Heart right ventricle (tissue), 16 donors: ENCODE results near the gene CYSTM1. TPM values are rescaled to one million over a fixed set of nuclear protein-coding genes. Genes with fewer than 3 reads are reported as not detected.

Experiments used
- ATAC-seq, 8 donors: fragments of 200-7000 bp; cut with Tn5 transposase; one replicate each; pipeline ENCODE4 v1.9.1; 2020; ENCODE audit warnings: mild to moderate bottlenecking in 8 of 8, moderate library complexity in 8 of 8, moderate number of reproducible peaks in 1 of 8
- DNase-seq, 2 donors: peaks; one replicate each; pipeline ENCODE4 v3.0.0-alpha.2; 2020
- H3K27ac ChIP-seq, 10 donors: fragments of 200-600 bp; sonication (generic) in 2 of 10; one replicate each; pipeline versions ENCODE4 v1.5.0 to v1.8.0; 2020 to 2022; ENCODE audit warnings: mild to moderate bottlenecking in 3 of 10
- H3K27me3 ChIP-seq, 7 donors: fragments of 200-600 bp; one replicate each; pipeline ENCODE4 v1.8.0; 2021 to 2022; ENCODE audit warnings: mild to moderate bottlenecking in 2 of 7
- H3K36me3 ChIP-seq, 9 donors: fragments of 200-600 bp; sonication (generic) in 1 of 9; one replicate each; pipeline versions ENCODE4 v1.5.0 to v1.8.0; 2020 to 2022; ENCODE audit warnings: mild to moderate bottlenecking in 2 of 9
- H3K4me1 ChIP-seq, 9 donors: fragments of 200-600 bp; sonication (generic) in 1 of 9; one replicate each; pipeline versions ENCODE4 v1.5.0 to v1.8.0; 2020 to 2022; ENCODE audit warnings: mild to moderate bottlenecking in 4 of 9
- H3K4me3 ChIP-seq, 10 donors: fragments of 200-600 bp; sonication (generic) in 2 of 10; one replicate each; pipeline versions ENCODE4 v1.5.0 to v1.8.0; 2020 to 2022; ENCODE audit warnings: mild to moderate bottlenecking in 7 of 10, moderate library complexity in 2 of 10
- H3K9me3 ChIP-seq, 11 donors: fragments of 200-600 bp in 10 of 11; sonication (generic) in 2 of 11; one replicate each; pipeline versions ENCODE4 v1.5.0 to v1.8.0; 2013 to 2022; ENCODE audit warnings: mild to moderate bottlenecking in 2 of 11, control low read depth in 1 of 11, moderate library complexity in 1 of 11
- WGBS, 2 donors: extraction: QIAGEN DNeasy Blood & Tissue Kit; methylation state at CpG; one replicate each; pipeline ENCODE4 v1.1.7; 2013; ENCODE audit warnings: inconsistent platforms in 1 of 2; 5-methylcytosine and 5-hydroxymethylcytosine counted together
- intact Hi-C, 10 donors: fragments of 100-400 bp; cut with DNase I; formaldehyde crosslinking; loops; one replicate each; pipeline versions ENCODE4 v1.11.1 to v1.14.2; 2022
- polyA plus RNA-seq, 2 donors: library from polyadenylated mRNA; stranded (reverse); fragments of 200-250 nt; gene quantifications; one replicate each; pipeline ENCODE4 v1.2.3, GENCODE V29; 2013
- total RNA-seq, 10 donors: library from RNA; stranded (reverse); fragmentation: NEBNext Ultra II Directional in 3 of 10; extraction: Animal tissue kit (Norgen Biotek cat#: 25700) in 3 of 10; gene quantifications; one replicate each; pipeline versions ENCODE4 v1.2.1 to v1.2.4, GENCODE V29; 2021 to 2023
- TF ChIP-seq, protein P1 (sequence below), 9 donors: fragments of 200-600 bp; sonication (generic) in 2 of 9; IDR thresholded peaks; one replicate each; pipeline versions ENCODE4 v1.5.0 to v1.8.0; 2021 to 2022; ENCODE audit warnings: antibody characterized with exemption in 9 of 9, mild to moderate bottlenecking in 5 of 9, moderate library complexity in 1 of 9
- donor health status: Arrhythmogenic right ventricular cardiomyopathy.
- donor health status: ischemic (EF 13 %, LVEDD 7.1; RV severe dilation, severe dysfunction).
- donor health status: healthy with polysubstance abuse.
- donor health status: DM: no; HTN: yes; CAD: no.
- donor health status: DM: no; HTN: no; CAD: no.
- donor health status: ischemic (EF 25% LVEDD 6.9; RV normal size, moderate dysfunction).
- donor health status: ischemic (EF 25% LVEDD 5.7; RV mildly dilated, moderate dysfunction).
- donor health status: healthy.
- donor health status: DM: yes; HTN: yes; CAD: no.
- donor health status: Ischemic cardiomyopathy.
- donor health status: ischemic (EF 35%, LVEDD 5.7; RV mildly dilated, moderate dysfunction).
- donor health status: nonischemic (EF 11% LVEDD 7.7; RV severe dilation, severe dysfunction).
- donor health status: DM: yes; HTN: yes; CAD: no.
- donor health status: PGD.
- donor health status: ischemic (EF 29% LVEDD 5.4; RV normal size, mild dysfunction).
- donor health status: nonischemic (EF 23%, LVEDD 6.1; RV moderate dilation, normal function).

CYSTM1 gene
- total and polyA plus RNA-seq, 12 donors = 45.0 to 217 (median 95.3) TPM

DNA sequence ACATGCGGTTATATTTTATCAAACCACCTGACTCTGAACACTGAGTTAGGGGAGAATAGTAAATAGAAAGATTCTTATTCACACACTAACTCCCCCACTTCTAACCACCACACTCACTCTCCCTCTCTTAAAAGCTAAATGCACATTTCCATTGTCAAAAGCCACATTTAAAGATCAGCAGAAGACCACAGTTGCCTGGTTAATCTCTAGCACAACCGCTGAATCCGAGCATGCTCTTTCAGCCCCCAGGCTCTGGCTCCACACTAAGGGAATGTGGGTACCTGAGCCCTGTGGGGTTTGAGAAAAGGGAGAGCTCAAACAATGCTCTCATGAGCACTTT is 92.2 kb downstream of the CYSTM1 start:
- ATAC-seq (peak in 1 of 8 donors; percentile 28), DNase-seq (no peak)
- Histone ChIP-seq H3K27ac (peak overlapping the region; percentile 47 to 92 (median 82)), H3K4me1 (peaks cover 10 to 71% (median 48%) of the 10 kb centered on the region in 9 donors), H3K9me3 (no peaks in the 10 kb centered on the region), H3K27me3 (no peaks in the 10 kb centered on the region), H3K36me3 (no peaks in the 10 kb centered on the region), H3K4me3 (peak overlapping the region in 6 of 10 donors; percentile 9 to 37 (median 18))
- WGBS, 2 donors = 39 to 52% methylated on average over 3 of the region's 3 CpGs
- TF ChIP-seq, protein P1, sequence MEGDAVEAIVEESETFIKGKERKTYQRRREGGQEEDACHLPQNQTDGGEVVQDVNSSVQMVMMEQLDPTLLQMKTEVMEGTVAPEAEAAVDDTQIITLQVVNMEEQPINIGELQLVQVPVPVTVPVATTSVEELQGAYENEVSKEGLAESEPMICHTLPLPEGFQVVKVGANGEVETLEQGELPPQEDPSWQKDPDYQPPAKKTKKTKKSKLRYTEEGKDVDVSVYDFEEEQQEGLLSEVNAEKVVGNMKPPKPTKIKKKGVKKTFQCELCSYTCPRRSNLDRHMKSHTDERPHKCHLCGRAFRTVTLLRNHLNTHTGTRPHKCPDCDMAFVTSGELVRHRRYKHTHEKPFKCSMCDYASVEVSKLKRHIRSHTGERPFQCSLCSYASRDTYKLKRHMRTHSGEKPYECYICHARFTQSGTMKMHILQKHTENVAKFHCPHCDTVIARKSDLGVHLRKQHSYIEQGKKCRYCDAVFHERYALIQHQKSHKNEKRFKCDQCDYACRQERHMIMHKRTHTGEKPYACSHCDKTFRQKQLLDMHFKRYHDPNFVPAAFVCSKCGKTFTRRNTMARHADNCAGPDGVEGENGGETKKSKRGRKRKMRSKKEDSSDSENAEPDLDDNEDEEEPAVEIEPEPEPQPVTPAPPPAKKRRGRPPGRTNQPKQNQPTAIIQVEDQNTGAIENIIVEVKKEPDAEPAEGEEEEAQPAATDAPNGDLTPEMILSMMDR (IDR thresholded peaks at IDR 0.05) = no peak
- intact Hi-C loops = no loop called here

DNA sequence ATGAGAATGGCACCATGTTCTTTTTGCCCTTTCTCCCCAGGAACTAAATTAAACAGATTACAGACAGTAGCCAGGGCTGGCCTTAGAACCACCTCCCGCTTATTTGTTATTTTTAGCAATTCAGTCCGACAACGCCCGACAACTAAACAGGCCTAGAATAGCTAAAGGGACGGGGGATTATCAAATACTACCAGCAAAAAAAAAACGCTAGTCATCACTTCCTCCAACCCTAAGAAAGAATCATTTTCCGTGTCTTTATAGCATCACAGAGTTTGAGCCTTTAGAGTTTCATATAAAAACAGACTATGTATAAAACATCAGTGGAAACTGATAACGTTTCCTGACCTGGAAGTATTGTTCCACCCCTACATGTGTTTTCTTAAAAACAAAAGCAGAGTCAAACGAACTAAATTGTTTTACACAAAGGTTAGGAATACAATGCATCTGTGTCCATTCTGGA is 92.6 kb downstream of the CYSTM1 start:
- 7 to 14% methylated on average over 9 of the region's 9 CpGs for WGBS, 2 donors
- Histone ChIP-seq H3K4me1 (peaks cover 10 to 71% (median 44%) of the 10 kb centered on the region in 9 donors), H3K27ac (peak overlapping the region in 9 of 10 donors; percentile 64 to 92 (median 83)), H3K4me3 (peak overlapping the region in 6 of 10 donors; percentile 9 to 37 (median 18)), H3K27me3 (no peaks in the 10 kb centered on the region), H3K9me3 (no peaks in the 10 kb centered on the region), H3K36me3 (no peaks in the 10 kb centered on the region)
- TF ChIP-seq, protein P1 (IDR thresholded peaks at IDR 0.05) = no peak
- peak in 1 of 2 donors; percentile 47 for DNase-seq
- intact Hi-C loops = no loop called here
- ATAC-seq = peak; percentile 53 to 91 (median 78)

DNA sequence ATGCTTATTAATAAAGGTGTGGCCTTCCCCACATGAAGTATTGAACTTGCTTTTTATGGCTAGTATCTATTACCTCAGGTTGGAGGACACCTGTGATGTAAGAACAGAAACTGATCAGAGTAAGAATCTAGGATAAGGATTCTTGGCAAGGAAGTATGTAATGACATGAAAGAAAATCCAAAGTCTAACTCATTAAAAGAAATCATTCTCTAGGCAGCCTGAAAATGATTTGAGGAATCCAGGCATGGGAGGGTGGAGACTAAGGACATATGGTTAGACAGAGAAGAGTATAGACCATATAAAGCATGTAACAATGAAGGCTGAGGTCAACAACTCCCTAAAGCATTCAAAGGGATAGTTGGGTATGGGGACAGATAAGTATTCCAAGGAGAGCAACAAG is 95.0 kb downstream of the CYSTM1 start:
- Histone ChIP-seq H3K4me1 (peaks cover 9 to 71% (median 48%) of the 10 kb centered on the region in 9 donors), H3K27me3 (no peaks in the 10 kb centered on the region), H3K4me3 (no peak overlapping the region), H3K36me3 (no peaks in the 10 kb centered on the region), H3K27ac (peak overlapping the region in 1 of 10 donors; percentile 14), H3K9me3 (no peaks in the 10 kb centered on the region)
- DNase-seq (no peak), ATAC-seq (no peak)
- TF ChIP-seq, protein P1 (IDR thresholded peaks at IDR 0.05) = no peak
- intact Hi-C loops = loop anchor here in 1 of 10 donors (2.0 kb wide), 1 partner anchor 19 kb away; no protein-coding TSS in a partner anchor

DNA sequence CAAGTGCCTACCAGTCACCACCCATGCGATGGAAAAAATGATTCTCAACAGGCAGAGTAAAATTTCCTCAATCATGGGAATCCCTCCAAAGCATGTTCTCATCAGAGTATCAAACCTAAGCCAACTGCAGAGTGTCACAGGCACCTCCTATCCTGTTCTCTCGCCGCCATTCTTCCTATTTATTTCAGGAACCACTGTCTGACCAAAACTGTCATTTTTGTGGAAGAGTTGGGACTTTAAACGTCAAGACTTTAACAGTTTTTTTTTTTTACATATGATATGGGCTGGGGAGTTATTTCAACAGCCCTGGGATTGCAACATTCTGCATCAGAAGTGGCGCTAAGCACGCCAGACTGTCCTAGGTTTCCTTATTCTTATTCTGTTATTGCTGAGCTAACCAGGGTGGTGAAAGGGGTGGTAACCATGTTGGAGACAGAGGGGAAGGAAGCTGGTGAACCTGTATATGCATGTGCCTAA is 98.5 kb downstream of the CYSTM1 start:
- TF ChIP-seq, protein P1 (IDR thresholded peaks at IDR 0.05) = no peak
- H3K9me3 ChIP-seq = no peaks in the 10 kb centered on the region
- peak; percentile 32 to 84 (median 70) for ATAC-seq
- intact Hi-C loops = no loop called here
- WGBS, 2 donors = 46 to 58% methylated on average over 6 of the region's 6 CpGs
- no peaks in the 10 kb centered on the region for H3K27me3 ChIP-seq
- peak overlapping the region in 8 of 10 donors; percentile 10 to 61 (median 42) for H3K27ac ChIP-seq
- no peak overlapping the region for H3K4me3 ChIP-seq
- H3K36me3 ChIP-seq = peaks cover 0 to 10% (median 0%) of the 10 kb centered on the region in 9 donors
- DNase-seq = no peak
- H3K4me1 ChIP-seq = peaks cover 0 to 41% (median 21%) of the 10 kb centered on the region in 9 donors
